LHCN-M2 (cell line): ENCODE measurements around the gene GPR137. TPM values are rescaled to one million over a fixed set of nuclear protein-coding genes. Genes with fewer than 3 reads are reported as not detected.

ENCODE experiments used
- DNase-seq: peaks from one replicate; pipeline ENCODE4 v3.0.0-alpha.2; 2012; ENCODE audit warnings: low read depth
- total RNA-seq: library from RNA; depleted of rRNA; stranded (reverse); fragments of >200 nt; gene quantifications from 2 replicates; pipeline ENCODE4 v1.2.3, GENCODE V29; 2014

Gene GPR137
- total RNA-seq, 1 experiment from 2014 or later = 26.8 TPM

DNA sequence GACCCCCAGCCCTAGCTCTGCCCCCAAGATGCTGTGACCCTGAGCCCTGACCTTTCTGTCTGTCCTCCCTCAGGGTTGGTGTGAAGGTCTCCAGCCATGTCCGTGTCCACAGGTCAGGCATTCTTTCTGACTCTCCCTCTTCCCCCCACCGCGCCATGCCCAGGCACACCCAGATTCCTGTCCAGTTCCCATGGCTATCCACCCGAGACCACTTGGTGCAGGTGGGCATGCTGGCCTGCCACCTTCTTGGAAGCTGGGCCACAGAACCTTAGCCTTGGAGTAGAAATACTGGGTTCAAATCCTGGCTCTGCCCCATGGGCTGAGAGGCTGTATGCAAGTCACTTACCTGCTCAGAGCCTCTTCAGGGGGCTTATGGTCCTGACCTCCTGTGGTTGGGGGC, 36.6 kb upstream of the GPR137 start:
- no peak for DNase-seq

GRCh38 chr11:64249563-64250414, 35.9 kb upstream of the GPR137 start:
- no peak for DNase-seq

DNA sequence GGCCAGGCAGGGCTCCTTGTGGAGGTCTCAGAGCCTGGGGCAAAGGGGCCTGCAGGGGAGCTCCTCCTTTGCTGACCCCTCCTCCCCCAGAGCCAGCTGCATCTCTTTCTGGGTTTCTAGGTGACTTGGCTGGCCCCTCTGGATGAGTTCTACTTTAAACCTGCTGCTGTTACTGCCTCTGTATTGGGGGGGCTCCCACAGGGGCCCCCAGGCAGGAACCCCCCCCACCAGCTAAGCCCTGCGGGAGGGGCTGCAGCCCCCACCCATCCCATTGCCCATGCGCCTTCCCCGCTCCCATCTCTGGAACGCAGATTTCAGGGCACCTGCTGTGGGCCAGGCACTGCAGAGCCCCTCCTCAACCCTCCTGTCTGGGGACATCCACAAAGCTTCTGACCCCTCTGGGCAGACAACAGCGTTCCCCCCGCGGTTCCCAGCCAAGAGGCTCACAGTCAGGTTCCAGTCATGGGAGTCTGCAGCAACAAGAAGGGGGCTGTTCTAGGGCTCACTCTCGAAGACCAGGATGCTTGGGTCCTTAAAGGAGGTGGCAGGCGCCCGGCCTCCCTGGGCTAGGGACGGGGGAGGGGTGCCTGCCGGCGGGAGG, 35.1 kb upstream of the GPR137 start:
- DNase-seq = no peak

GRCh38 chr11:64251016-64251752, 34.5 kb upstream of the GPR137 start, which contains the start of gene PLCB3:
Gene PLCB3, plus strand, starts transcription at chr11:64251530. Its CDS starts 120 bp downstream, at chr11:64251650.
- DNase-seq = no peak

DNA sequence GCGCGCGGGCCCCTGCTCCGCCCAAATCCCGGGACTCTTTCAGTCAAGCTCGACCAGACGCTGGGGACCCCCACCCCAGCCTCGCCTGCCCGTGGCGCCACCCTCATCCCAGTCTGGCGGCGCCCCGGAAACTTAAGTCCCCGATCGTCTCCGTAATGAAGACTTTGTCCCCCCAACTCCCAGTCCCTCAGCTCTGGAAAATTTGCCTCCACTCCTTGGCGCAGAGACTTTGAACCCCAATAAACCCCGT, 34.0 kb upstream of the GPR137 start:
- no peak for DNase-seq

DNA sequence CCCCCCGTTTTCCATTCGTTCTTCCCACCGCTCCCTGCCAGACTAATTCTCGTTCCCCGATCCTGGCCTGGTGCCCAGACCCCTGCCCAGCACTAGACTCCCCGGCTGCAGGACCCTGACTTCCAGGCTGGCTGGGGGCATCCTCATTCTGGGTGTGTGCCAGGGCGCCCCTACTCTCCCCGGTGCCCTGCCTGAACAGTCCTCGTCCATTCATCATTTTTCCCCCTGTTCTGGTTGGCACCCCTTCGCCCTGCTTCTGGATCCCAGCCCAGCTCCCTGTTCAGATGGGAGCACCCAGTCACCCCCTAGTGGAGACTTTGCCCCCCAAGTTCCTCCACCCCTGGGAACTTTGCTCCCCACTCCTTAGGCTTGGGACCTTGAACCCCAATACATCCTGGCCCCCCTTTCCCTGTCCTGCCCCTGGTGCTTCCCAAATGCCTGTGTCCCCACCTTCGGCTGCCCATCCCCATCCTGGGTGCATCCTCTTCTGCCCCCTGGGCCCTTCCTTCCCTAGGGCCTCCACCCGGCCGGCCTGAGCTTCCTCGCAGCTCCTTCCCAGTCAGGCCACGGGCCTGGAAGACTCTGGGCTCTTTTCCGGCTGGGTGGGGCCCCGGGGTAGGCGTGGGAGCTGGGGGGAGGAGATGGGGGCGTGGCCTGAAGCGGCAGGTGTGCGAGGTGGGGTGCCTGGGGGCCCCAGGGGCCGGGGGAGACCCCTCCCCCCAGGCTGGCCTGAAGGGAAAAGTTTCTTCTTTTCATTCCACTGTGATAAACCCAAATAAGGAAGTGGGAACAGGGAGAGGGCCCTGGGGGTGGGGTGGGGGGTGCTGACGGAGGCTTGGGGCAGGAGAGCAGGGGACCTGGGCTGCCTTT, 33.4 kb upstream of the GPR137 start:
- no peak for DNase-seq

- no peak for DNase-seq
These were observed 32.6 kb upstream of the GPR137 start for GRCh38 chr11:64253043-64253442.

DNA sequence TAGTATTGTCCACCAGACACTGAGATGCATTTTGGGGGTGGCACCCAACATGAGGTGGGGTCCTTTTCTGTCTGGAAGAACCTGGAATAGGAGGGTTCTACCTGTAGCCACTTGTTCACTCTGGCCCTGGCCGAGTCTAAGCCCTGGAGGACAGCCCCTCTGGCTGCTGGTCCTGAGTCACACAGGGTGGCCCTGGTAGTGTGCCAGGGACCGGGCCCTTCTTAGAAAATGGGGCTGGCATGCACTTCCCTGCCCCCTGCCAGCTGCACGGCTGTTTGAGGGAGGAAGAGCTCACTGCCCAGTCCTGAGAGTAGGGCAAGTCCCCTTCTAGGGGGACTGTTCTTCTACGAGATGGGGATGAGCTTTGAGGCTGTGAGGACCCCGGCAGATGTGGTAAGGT, 32.2 kb upstream of the GPR137 start:
- DNase-seq = no peak

DNA sequence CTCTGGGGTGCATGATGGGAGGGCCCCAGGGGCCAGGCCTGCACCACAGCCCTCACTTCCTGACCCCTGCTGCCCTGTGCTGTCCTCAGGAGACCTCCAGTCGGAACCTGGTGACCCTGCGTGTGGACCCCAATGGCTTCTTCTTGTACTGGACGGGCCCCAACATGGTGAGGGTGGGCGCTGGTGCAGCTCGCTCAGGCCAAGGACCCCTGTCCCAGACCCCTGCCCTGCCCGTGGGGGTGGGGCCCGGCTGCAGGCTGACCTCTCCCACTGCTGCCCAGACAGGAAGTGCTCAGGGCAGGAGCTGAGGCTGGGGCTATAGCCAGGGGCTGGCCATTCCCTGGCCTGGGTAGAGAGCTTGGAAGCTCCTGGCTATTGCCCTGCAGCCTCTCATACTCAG, 31.3 kb upstream of the GPR137 start:
- no peak for DNase-seq

DNA sequence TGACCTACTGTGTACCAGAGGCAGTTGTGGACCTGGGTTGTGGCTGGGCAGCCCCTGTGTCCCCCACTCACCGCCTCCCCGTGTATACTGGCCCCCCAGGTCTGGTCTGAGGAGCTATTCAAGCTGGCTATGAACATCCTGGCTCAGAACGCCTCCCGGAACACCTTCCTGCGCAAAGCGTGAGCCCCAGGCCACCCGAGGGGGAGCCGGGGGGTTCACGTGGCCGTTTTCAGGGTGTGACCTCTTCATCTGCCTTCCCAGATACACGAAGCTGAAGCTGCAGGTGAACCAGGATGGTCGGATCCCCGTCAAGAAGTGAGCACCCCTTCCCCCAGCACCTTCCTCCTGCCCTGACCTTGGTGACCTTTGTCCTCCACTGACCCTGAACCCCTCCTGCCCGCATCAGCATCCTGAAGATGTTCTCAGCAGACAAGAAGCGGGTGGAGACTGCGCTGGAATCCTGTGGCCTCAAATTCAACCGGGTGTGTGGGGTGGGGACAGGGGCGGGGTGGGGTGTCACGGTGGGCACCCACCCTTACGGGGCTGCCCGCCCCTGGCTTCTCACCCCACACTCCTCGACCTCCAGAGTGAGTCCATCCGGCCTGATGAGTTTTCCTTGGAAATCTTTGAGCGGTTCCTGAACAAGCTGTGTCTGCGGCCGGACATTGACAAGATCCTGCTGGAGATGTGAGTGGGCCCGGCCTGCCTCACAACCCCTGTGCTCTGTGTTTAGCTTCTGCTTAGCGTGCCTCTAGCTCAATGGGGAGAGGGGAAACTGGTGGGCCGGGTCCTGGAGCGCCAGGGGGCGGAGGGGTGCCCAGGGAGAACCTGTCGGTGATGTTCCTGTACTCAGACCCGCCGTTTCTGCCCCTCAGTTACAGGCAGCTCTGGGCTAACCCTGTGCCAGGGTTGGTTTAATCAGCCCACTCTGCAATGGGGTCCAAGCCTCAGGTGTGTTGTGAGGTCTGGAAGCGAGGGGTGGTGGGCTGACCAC, 30.2 kb upstream of the GPR137 start:
- DNase-seq = no peak

GRCh38 chr11:64256300-64256699, 29.3 kb upstream of the GPR137 start:
- no peak for DNase-seq

GRCh38 chr11:64258356-64258755, 27.3 kb upstream of the GPR137 start:
- no peak for DNase-seq

- DNase-seq = no peak
These were observed 26.6 kb upstream of the GPR137 start for GRCh38 chr11:64258946-64259532.

- peak; percentile 17 for DNase-seq
These were observed 26.0 kb upstream of the GPR137 start for GRCh38 chr11:64259533-64260067.

DNA sequence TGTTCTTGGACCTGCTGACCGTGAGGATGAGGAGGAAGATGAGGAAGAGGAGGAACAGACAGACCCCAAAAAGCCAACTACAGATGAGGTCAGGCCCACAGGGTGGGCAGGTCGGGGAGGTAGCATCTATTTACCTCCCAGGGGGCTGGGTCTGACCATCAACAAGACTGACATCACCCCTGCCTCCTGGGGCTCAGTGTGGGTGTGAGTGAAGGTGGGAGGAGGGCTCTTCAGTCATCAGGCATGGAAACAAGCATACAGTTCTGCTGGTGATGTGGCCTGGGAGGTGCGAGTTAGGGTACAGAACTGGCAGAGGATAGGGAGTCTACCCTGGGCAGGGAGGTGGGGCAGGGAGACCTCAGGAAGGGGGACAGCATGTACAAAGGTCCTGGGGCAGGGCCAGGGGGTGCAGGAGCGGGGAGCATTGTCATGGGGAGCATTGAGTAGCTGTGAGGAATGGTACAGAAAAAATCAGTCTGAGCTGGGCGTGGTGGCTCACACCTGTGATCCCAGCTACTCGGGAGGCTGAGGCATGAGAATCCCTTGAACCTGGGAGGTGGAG, 25.4 kb upstream of the GPR137 start:
- DNase-seq = no peak

GRCh38 chr11:64261556-64262080, 24.0 kb upstream of the GPR137 start:
- DNase-seq = no peak

DNA sequence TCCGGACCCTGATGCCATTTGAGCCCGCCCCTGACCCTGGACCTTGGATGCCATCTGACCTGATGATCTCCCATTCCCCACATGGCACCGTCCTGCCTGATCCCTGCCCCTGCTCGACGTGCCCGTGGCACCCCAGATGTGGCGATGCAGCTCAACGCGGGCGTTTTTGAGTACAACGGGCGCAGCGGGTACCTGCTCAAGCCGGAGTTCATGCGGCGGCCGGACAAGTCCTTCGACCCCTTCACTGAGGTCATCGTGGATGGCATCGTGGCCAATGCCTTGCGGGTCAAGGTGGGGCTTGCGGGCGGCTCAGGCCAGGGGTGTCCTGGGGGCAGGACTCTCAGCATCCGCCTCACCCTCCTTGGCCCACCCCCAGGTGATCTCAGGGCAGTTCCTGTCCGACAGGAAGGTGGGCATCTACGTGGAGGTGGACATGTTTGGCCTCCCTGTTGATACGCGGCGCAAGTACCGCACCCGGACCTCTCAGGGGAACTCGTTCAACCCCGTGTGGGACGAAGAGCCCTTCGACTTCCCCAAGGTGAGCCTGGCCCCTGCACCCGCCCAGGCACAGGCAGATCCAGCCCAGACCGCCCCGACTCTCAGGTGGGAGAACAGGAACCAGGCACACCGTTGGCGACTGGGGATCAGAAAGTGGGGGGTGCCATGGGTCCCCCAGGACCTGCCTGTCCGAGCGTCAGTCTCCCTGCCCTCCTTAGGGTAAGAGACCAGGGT, 23.2 kb upstream of the GPR137 start:
- DNase-seq = no peak
